NCI-H1930 (cell line): ENCODE data around the gene POF1B.
A peak's percentile ranks its signal among the peaks of the same experiment; 100 is the strongest.
"Not testable (repeated sequence)": the region's sequence is repeated elsewhere in the genome, so short reads cannot be mapped to it uniquely, and the experiment has no call there.

Experiments used
- DNase-seq, 2 experiments: peaks; one replicate each; lab custom pipeline; 2025; lab: John Stamatoyannopoulos, UW

The POF1B gene

GRCh38 chrX:85379174-85379907 is at the start of gene POF1B:
POF1B (minus strand) TSS chrX:85379665; CDS start chrX:85379454, 211 bp downstream.
- no peak for DNase-seq

- DNase-seq: no peak
These were observed 49.6 kb upstream of the POF1B start for GRCh38 chrX:85429066-85429465.

GRCh38 chrX:85419293-85419692 is 39.8 kb upstream of the POF1B start:
- DNase-seq: no peak

GRCh38 chrX:85391878-85392238 is 12.4 kb upstream of the POF1B start:
- no peak for DNase-seq

GRCh38 chrX:85391185-85391877 is 11.9 kb upstream of the POF1B start:
- DNase-seq: no peak

GRCh38 chrX:85381602-85382001 is 2.1 kb upstream of the POF1B start:
- no peak for DNase-seq

GRCh38 chrX:85378461-85378860 is 1.0 kb downstream of the POF1B start:
- no peak for DNase-seq

- peak in 1 of 2 experiments; percentile 0 for DNase-seq
These were observed 4.1 kb downstream of the POF1B start for GRCh38 chrX:85375333-85375738.

- no peak for DNase-seq
These were observed 14.0 kb downstream of the POF1B start for GRCh38 chrX:85365370-85365995.

- DNase-seq: no peak
These were observed 20.4 kb downstream of the POF1B start for GRCh38 chrX:85359051-85359450.

- no peak for DNase-seq
These were observed 33.9 kb downstream of the POF1B start for GRCh38 chrX:85345523-85345922.

- DNase-seq: no peak
These were observed 52.5 kb downstream of the POF1B start for GRCh38 chrX:85327060-85327333.

GRCh38 chrX:85326234-85327059 is 53.0 kb downstream of the POF1B start:
- no peak for DNase-seq

- not testable (repeated sequence) for DNase-seq
These were observed 68.1 kb downstream of the POF1B start for GRCh38 chrX:85311348-85311747.

GRCh38 chrX:85309717-85310116 is 69.7 kb downstream of the POF1B start:
- no peak for DNase-seq

GRCh38 chrX:85303544-85303943 is 75.9 kb downstream of the POF1B start:
- no peak for DNase-seq

- DNase-seq: no peak
These were observed 90.3 kb downstream of the POF1B start for GRCh38 chrX:85288992-85289723.

GRCh38 chrX:85285286-85285685 is 94.2 kb downstream of the POF1B start:
- DNase-seq: not testable (repeated sequence)

GRCh38 chrX:85244450-85245211 is 134.8 kb downstream of the POF1B start:
- no peak for DNase-seq

- DNase-seq: peak; percentile 92 to 94
These were observed 135.6 kb downstream of the POF1B start, which contains the start of the genes SATL1 and ZNF711 for GRCh38 chrX:85243761-85244449. SATL1 (minus strand) TSS chrX:85243779; CDS start chrX:85108968, 134,811 bp downstream. ZNF711 (plus strand) TSS chrX:85243991; CDS start chrX:85247573, 3,582 bp downstream.
